Superior temporal gyrus (tissue), 1 donor: Measurements from ENCODE around the gene GPR25.

Experiments used
- DNase-seq: peaks from one replicate; pipeline ENCODE4 v3.0.0-alpha.2; 2016; ENCODE audit errors: extremely low spot score

The GPR25 gene

DNA sequence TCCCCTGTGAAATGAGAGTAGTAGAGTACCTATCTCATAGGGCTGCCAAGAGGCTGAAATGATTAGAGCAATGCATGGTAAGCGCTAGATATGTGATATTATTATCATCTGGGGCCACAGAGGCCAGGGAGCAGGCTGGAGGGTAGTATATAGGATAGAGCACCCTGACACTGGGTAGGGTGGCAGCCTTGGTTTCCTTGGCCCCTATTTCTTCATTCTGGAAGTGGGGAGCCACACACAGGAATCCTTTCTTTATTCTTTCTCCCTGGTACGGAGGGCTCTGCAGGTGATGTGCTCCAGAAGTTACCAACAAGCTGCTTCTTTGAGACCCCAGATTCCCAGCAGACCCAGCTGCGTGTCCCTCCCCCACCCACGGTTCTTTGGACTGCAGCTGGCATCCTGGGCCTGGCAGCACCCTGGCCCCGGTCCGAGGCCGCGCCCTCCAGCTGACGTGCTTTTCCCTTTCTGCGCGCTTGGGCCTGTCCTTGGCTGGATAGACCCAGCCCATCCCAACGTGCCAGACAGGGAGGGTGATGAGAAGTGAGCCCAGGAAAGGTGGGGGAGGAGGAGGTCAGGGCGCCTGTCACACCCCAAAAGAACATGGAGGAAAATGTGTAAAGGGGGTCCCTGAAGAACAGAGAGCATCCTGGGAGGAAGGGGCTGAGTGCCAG is 40.1 kb downstream of the GPR25 start:
- DNase-seq, result no peak

DNA sequence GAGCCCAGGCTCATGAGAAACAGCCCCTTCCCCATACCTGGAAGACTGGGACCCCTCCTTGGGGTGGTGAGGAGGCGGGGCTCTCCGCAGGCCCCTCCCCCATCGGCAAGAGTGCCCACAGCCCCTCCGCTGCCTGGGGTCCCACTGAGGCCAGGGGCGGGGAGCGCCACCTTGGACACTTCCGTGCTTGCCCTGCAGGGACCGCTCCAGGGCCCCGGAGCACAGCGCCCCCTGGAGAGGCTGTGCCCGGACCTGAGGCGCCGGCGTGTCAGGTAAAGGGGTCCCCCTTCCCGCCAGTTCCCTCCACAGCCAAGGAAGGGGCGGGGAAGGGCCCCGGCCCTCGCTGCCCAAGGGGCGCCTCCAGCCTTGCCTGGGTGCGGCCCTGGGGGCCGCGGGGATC is 43.4 kb downstream of the GPR25 start:
- no peak for DNase-seq

DNA sequence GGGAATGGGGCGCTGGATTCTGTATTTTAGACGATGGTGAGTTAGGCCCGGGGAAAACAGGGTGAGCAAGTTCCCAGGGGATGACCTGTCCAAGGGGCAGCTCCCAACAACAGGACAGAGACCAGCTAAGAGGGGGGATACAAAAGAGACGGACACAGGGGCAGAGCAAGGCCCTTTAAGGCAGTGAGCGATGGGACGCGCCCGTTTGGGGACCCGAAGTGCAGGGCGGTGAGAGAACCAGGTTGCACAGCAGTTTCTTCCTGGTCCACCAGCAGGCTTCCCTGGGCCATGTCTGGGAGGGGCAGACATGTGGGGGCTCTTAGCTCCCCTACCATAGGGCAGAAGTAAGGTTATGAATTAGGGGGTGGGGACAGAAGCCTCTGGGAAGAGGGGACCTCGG is 43.9 kb downstream of the GPR25 start:
- no peak for DNase-seq

DNA sequence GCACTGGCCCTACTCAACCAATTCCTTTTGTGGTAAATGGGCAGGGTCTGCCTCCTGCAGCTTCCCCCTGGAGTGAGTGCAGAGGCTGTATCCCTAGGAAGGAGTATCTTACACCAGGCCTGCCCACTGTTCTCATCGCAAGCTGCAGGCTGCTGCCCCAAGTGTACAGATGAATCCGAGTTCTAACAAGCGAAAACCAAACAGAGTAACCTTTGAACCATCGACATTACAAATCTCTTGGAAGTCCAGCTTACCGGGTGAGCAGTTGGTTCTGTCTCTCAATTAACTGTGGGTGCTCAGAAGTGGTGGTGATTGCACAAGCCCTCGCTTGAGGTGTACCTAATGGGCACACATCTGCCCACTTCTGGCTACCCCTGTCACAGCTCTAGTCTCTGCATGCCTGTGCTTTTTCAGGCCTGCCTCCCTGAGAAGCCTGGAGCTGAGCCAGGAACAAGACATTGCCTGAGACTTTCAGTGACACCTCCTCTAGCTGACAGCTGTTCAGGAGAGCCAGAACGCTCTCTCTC is 44.6 kb downstream of the GPR25 start:
- no peak for DNase-seq

DNA sequence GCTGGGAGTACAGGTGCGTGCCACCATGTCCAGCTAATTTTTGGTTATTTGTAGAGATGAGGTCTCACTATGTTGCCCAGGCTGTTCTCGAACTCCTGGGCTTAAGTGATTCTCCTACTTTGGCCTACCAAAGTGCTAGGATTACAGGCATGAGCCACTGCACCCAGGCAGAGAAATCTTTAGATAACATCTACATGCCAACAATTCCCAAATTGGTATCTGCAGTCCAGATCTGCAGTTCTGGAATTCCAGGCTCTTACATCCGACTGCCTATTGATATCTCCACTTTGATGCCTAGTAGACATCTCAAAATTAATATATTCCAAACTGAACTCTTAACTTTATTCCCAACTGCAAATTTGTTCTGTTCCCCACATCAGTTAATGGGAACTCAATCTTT is 45.2 kb downstream of the GPR25 start:
- DNase-seq, result no peak

DNA sequence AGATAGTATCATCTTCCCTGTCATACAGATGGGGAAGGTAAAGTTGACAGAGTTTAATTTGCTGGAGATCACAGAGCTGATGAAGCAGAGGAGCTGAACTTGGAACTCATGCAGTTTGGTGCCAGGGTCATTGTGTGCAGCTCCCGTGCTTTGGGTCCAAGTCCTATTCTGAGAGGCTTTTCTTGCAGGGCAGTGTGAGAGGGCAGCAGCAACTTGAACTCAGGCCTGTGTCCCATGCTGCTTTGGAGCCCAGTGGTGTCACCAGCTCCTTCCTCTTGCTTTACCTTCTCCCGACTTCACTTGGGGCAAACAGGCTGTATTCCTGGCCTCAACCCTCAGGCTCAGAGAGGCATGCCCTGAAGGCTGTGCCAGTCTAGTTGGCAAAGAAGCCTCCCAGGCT is 46.6 kb downstream of the GPR25 start:
- no peak for DNase-seq

DNA sequence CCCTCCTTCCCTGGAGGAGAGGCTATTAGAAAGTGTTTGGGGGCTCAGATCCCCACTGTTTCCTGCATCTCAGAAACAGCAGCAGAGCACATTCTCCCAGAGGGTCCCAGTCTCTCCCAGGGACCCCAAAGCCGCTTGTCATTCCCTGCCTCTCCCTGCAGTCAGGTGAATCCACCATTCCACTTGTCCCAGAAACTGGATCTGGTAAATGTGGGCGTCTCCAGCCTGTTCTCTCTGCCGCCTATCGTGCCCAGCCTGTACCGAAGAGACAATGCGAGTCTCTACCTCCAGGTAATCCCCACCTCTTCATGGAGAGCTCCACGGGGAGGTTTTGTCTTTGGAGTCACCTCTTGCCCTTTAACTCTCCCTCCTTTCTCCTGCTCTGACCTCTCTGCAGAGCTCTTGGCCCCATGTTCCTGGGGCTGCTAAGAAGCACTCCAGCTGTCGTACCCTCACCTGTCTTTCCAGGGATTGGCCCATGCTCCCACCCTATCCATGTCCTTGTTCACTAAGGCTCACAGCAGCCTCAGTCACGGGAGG is 48.9 kb downstream of the GPR25 start:
- no peak for DNase-seq

DNA sequence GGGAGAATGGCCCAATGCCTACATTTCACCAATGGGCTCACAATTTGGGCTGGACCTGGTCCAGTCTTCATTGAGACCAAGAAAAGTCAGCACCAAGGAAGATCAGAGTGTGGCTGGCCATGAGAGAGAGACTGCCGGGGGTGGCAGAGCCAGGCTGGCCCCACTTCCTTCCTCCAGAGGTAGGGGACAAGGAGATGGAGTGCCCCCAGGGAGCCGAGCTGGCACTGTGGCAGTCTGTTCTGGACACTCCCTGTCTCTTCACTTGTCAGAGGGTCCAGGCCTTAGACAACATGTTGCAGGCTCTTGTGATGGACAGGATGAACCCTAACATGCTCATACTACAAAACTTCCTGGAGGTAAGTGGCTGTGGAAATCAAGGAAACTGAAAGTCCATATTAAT is 49.6 kb downstream of the GPR25 start:
- DNase-seq, result no peak

DNA sequence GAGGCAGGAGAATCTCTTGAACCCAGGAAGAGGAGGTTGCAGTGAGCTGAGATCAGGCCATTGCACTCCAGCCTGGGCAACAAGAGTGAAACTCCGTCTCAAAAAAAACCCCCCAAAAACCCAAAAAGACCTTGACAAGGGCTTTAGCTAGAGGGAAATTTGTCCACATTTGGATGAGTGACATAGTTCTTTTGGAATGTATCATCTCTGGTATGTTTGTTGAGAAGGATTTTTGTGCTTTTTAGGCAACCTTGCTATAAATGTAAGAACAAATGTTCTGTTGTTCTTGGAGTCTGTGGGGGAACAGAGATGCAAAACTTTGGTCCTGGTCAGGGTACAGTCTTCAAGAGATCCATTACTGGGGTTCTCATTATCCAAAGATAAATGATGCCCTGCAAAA is 50.8 kb downstream of the GPR25 start:
- no peak for DNase-seq
